ENCODE measurements around the gene RFX8. TPM values are rescaled to one million over a fixed set of nuclear protein-coding genes. Genes with fewer than 3 reads are reported as not detected.

The RFX8 gene
- total and polyA plus RNA-seq, 2 donors (not counting 3 experiments of a cell fraction or from before 2014, with no cell fraction given): 0.21 to 1.00 TPM

DNA sequence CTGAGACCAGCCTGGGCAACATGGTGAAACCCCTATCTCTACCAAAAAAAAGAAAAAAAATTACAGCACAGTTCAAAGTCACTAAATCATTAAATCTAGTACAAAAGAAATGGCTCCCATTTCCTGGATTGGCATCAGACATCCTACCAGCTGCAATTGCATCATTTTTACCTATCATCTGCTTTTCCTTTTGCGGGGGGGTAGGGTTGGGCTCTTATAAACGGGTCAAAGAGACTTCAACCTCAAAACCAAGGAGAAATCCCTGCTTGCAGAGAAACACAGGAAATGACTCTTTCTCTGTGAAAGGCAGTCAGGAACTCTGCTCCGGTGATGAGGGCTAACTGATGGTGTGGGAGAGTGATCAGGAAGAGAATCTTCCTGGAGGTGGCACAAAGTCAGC, 45.3 kb upstream of the RFX8 start:
- intact Hi-C loops (cut with micrococcal nuclease): loop anchor here (1.0 kb wide), 3 partner anchors 39 to 177 kb away; partner anchors contain the start of gene MAP4K4
- DNase-seq (ENCODE audit: low read depth, low spot score) (peak; percentile 85), FAIRE-seq (peak; percentile 83)
- Histone ChIP-seq H3K4me3 (replicated peaks in 1 of 3; ENCODE audit: insufficient read depth in 1 of 3, low read depth in 1 of 3, low read length in 3 of 3) (no peak overlapping the region), H3K9me1 (replicated peaks; ENCODE audit: control insufficient read depth, extremely low read depth, insufficient read depth, low read length) (no peaks in the 10 kb centered on the region), H4K20me1 (replicated peaks; ENCODE audit: control insufficient read depth, extremely low read depth, insufficient read depth, low read length) (no peaks in the 10 kb centered on the region), H3K27ac (ENCODE audit: insufficient read depth, low read depth, low read length) (peak overlapping the region; percentile 94), H3K4me2 (ENCODE audit: insufficient read depth, low read length) (peak overlapping the region; percentile 75), H3K79me2 (ENCODE audit: control insufficient read depth, insufficient read depth, low read length) (no peaks in the 10 kb centered on the region), H3K4me1 (ENCODE audit: control insufficient read depth, extremely low read depth, insufficient read depth, low read length) (peaks cover 52% of the 10 kb centered on the region), H3K27me3 (ENCODE audit: control insufficient read depth in 2 of 2, insufficient read depth in 2 of 2, low read length in 2 of 2) (no peaks in the 10 kb centered on the region), H3K9me3 (replicated peaks; ENCODE audit: control insufficient read depth, insufficient read depth, low read length) (no peaks in the 10 kb centered on the region), H2AFZ (ENCODE audit: low read depth, low read length) (peak overlapping the region; percentile 52), H3K9ac (replicated peaks; ENCODE audit: extremely low read depth, insufficient read depth, low read length) (peak overlapping the region; percentile 48), H3K36me3 (ENCODE audit: control insufficient read depth in 2 of 2, extremely low read depth in 1 of 2, insufficient read depth in 2 of 2, low read length in 2 of 2) (no peaks in the 10 kb centered on the region)
- BruUV-seq (replicated peaks): no TSS peak
- ChIA-PET CTCF (interaction anchor here (0.7 to 1.3 kb wide), 8 partner anchors 73 to 311 kb away, joined by 3 to 6 read pairs (median 3); no protein-coding TSS in a partner anchor), POLR2A (no interaction called here)
- dilution Hi-C loops (cut with MboI; ENCODE audit: extremely low pct_ligation_motif_present, low sequenced_read_pairs): no loop called here
- TF ChIP-seq JUN (IDR thresholded peaks at IDR 0.05; ENCODE audit: borderline replicate concordance, insufficient read depth, insufficient read length, low read depth) (peak; percentile 80), POLR2A (IDR thresholded peaks at IDR 0.05; ENCODE audit: low read depth, low read length) (peak; percentile 13), FOS (IDR thresholded peaks at IDR 0.05; ENCODE audit: borderline replicate concordance, insufficient read depth, low read length) (peak; percentile 81), MYC (IDR thresholded peaks at IDR 0.05; ENCODE audit: low read depth, low read length) (no peak), POLR2AphosphoS5 (IDR thresholded peaks at IDR 0.05; ENCODE audit: insufficient read depth, low read depth, low read length) (peak; percentile 54), GATA2 (IDR thresholded peaks at IDR 0.05; ENCODE audit: insufficient read depth, insufficient read length, low read depth, low read length) (peak; percentile 76)
- TF ChIP-seq, protein P1, sequence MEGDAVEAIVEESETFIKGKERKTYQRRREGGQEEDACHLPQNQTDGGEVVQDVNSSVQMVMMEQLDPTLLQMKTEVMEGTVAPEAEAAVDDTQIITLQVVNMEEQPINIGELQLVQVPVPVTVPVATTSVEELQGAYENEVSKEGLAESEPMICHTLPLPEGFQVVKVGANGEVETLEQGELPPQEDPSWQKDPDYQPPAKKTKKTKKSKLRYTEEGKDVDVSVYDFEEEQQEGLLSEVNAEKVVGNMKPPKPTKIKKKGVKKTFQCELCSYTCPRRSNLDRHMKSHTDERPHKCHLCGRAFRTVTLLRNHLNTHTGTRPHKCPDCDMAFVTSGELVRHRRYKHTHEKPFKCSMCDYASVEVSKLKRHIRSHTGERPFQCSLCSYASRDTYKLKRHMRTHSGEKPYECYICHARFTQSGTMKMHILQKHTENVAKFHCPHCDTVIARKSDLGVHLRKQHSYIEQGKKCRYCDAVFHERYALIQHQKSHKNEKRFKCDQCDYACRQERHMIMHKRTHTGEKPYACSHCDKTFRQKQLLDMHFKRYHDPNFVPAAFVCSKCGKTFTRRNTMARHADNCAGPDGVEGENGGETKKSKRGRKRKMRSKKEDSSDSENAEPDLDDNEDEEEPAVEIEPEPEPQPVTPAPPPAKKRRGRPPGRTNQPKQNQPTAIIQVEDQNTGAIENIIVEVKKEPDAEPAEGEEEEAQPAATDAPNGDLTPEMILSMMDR (IDR thresholded peaks at IDR 0.05; ENCODE audit: extremely low read depth in 1 of 2, insufficient read depth in 1 of 2, low read depth in 1 of 2, low read length in 2 of 2): no peak

Measured in endothelial cell of umbilical vein (primary cell).